ENCODE data around the gene PKP4. TPM values are rescaled to one million over a fixed set of nuclear protein-coding genes. Genes with fewer than 3 reads are reported as not detected.

Gene PKP4
- total and polyA plus RNA-seq, 2 donors (not counting 1 experiment from before 2014, with no cell fraction given): 2.0 to 13.3 TPM

DNA sequence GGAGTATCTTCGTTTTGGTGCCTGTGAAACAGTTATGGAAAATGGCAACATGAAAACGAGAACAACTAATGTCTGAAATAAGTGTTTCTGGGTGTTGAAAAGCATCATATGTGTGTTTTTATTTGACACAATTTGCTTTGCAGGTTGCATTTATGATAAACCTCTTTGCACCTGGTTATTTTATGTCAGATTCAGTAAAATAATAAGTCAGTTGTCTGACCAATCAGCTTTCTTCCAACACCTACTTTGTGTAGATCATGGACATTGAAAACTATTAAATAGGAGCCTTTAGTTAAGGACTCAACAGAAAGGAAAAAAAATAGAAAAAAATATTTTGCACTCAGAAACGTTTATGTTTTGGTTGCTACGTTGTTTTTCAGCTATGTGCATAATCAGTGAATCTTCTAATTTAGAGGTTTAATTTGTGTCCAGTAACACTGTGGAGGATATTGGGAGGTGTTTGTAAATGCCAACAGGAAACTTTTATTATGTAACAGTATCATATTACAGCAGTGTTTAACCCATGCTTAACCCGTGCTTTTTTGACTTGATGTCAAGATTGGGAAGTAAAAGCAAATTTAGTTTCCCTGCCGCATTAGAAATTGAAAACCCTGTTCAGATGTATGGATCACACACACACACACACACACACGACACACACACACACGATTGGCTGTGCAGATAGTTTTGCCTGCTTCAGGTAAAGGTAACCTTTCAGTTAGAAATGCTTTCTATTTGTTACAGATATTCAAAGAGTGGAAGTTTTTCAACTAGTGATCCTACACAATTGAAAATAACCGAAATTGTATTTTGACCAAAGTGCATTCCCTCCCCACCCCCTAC is 2.6 kb downstream of the PKP4 start:
- no peak overlapping the region for H3K27ac Mint-ChIP-seq
- CTCF ChIA-PET: interaction anchor here (1.5 to 1.7 kb wide), 2 partner anchors 9 to 279 kb away, joined by 5 to 6 read pairs; no protein-coding TSS in a partner anchor
- DNase-seq (no peak), ATAC-seq (ENCODE audit: low read depth) (no peak)
- no peak overlapping the region for H3K9ac ChIP-seq (ENCODE audit: low read length)
- no peak overlapping the region for H3K4me3 Mint-ChIP-seq
- no peak overlapping the region for H3K27ac ChIP-seq (ENCODE audit: low read length in 2 of 2)
- TF ChIP-seq EZH2 (IDR thresholded peaks at IDR 0.05; ENCODE audit: borderline replicate concordance, insufficient read depth, low read depth, low read length, poor library complexity, severe bottlenecking): no peak
- TF ChIP-seq, protein P1, sequence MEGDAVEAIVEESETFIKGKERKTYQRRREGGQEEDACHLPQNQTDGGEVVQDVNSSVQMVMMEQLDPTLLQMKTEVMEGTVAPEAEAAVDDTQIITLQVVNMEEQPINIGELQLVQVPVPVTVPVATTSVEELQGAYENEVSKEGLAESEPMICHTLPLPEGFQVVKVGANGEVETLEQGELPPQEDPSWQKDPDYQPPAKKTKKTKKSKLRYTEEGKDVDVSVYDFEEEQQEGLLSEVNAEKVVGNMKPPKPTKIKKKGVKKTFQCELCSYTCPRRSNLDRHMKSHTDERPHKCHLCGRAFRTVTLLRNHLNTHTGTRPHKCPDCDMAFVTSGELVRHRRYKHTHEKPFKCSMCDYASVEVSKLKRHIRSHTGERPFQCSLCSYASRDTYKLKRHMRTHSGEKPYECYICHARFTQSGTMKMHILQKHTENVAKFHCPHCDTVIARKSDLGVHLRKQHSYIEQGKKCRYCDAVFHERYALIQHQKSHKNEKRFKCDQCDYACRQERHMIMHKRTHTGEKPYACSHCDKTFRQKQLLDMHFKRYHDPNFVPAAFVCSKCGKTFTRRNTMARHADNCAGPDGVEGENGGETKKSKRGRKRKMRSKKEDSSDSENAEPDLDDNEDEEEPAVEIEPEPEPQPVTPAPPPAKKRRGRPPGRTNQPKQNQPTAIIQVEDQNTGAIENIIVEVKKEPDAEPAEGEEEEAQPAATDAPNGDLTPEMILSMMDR (IDR thresholded peaks at IDR 0.05): no peak
- 100% methylated on average over 2 of the region's 9 CpGs for WGBS (ENCODE audit: insufficient coverage)
- no peak overlapping the region for H3K4me3 ChIP-seq (ENCODE audit: control extremely low read depth in 1 of 5, extremely low read depth in 1 of 5, insufficient read depth in 1 of 5, low read depth in 2 of 5, low read length in 4 of 5)
- peaks cover 16% of the 10 kb centered on the region for H3K27me3 Mint-ChIP-seq
- POLR2A ChIA-PET: no interaction called here
- no peaks in the 10 kb centered on the region for H3K9me3 ChIP-seq (ENCODE audit: control extremely low read depth in 1 of 3, control insufficient read depth in 2 of 3, insufficient read depth in 1 of 3, low read length in 2 of 3)
- H3K27me3 ChIP-seq (replicated peaks in 1 of 4; ENCODE audit: control extremely low read depth in 1 of 4, control insufficient read depth in 3 of 4, insufficient read depth in 4 of 4, low read length in 3 of 4): peaks cover 0 to 14% (median 6%) of the 10 kb centered on the region in 4 experiments
- intact Hi-C loops (cut with micrococcal nuclease): loop anchor here (5.0 to 10.0 kb wide), 4 partner anchors 267 to 1443 kb away; partner anchors contain the start of genes ACVR1, LY75 and WDSUB1
- no peak overlapping the region for H2AFZ ChIP-seq (ENCODE audit: insufficient read depth, low read depth, low read length, poor library complexity, severe bottlenecking)
- H3K9me3 Mint-ChIP-seq (ENCODE audit: insufficient read depth): no peaks in the 10 kb centered on the region
- peaks cover 12 to 16% of the 10 kb centered on the region in 2 donors for H3K4me1 ChIP-seq (ENCODE audit: control insufficient read depth in 2 of 2, insufficient read depth in 2 of 2, low read length in 2 of 2)
- no peak overlapping the region for H3K4me2 ChIP-seq (replicated peaks; ENCODE audit: low read depth, low read length, poor library complexity, severe bottlenecking)
- no peaks in the 10 kb centered on the region for H3K36me3 ChIP-seq (replicated peaks in 1 of 2; ENCODE audit: control extremely low read depth in 1 of 2, control insufficient read depth in 1 of 2, extremely low read depth in 1 of 2, insufficient read depth in 2 of 2, low read length in 1 of 2)
- no peaks in the 10 kb centered on the region for H3K79me2 ChIP-seq (ENCODE audit: control insufficient read depth, insufficient read depth, low read length)
- peaks cover 17% of the 10 kb centered on the region for H3K4me1 Mint-ChIP-seq
- no peaks in the 10 kb centered on the region for H4K20me1 ChIP-seq (ENCODE audit: control insufficient read depth, insufficient read depth, low read length, poor library complexity, severe bottlenecking)
